UCSD-AML1 (cell line): ENCODE data around the gene SLC4A4.

ENCODE experiments used
- DNase-seq: peaks from one replicate; lab custom pipeline; 2025; ENCODE audit not compliant: unreplicated experiment; lab: John Stamatoyannopoulos, UW

SLC4A4 gene

GRCh38 chr4:71338846-71339593 is at the start of gene SLC4A4:
Gene SLC4A4, plus strand, starts transcription at chr4:71339020.
- DNase-seq: no peak

- no peak for DNase-seq
Observed at GRCh38 chr4:71290074-71290473, 48.7 kb upstream of the SLC4A4 start.

GRCh38 chr4:71290476-71290875 is 48.3 kb upstream of the SLC4A4 start:
- no peak for DNase-seq

GRCh38 chr4:71292228-71292627 is 46.6 kb upstream of the SLC4A4 start:
- no peak for DNase-seq

- no peak for DNase-seq
Observed at GRCh38 chr4:71293705-71294104, 45.1 kb upstream of the SLC4A4 start.

GRCh38 chr4:71294301-71294700 is 44.5 kb upstream of the SLC4A4 start:
- no peak for DNase-seq

DNA sequence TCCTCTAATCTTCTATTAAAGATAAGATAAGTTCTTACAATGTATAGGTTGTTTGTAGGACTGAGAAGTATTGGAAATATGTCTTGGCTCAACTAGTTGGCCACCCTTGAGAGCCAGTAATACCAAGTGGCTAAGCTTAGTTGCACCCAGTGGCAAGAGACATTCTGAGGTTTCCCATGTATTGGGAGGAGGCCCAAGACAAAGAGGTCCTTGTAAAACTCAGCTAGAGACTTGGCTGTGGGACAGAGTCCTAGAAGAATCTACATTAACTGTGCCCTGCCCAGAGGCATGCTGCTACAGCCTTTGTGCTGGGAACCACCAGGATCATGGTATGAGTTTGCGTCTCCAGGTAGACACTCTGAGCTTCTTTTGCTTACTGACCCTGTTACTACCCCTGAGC is 41.9 kb upstream of the SLC4A4 start:
- DNase-seq: no peak

- DNase-seq: no peak
Observed at GRCh38 chr4:71300362-71300761, 38.5 kb upstream of the SLC4A4 start.

GRCh38 chr4:71300964-71301363 is 37.9 kb upstream of the SLC4A4 start:
- DNase-seq: no peak

GRCh38 chr4:71303287-71303686 is 35.5 kb upstream of the SLC4A4 start:
- DNase-seq: no peak

- no peak for DNase-seq
Observed at GRCh38 chr4:71303850-71304249, 35.0 kb upstream of the SLC4A4 start.

DNA sequence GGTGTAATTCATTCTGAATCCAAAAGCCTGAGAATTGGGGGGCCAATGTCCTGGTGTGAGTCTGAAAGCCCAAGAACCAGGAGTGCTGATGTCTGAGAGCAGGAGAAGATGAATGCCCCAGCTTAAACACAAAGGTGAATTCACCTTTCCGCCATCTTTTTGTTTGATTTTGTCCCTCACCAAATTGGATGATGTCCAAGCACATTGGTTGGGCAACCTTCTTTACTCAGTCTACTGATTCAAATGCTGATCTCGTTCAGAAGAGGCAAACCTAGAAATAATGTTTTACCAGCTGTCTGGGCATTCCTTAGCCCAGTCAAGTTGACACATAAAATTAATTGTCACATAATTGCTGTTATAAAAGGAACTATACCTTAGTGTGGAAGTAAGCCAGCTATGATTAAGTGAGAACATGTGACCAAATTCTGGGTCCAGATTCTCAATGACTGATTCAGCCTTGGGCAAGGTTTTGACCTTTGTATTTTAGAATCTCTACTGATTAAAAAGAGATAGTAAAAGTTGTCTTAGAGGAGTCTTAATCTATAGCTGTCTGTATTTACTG is 34.5 kb upstream of the SLC4A4 start:
- DNase-seq: no peak

- no peak for DNase-seq
Observed at GRCh38 chr4:71307729-71308128, 31.1 kb upstream of the SLC4A4 start.

- DNase-seq: no peak
Observed at GRCh38 chr4:71322425-71322824, 16.4 kb upstream of the SLC4A4 start.

GRCh38 chr4:71333368-71333767 is 5.5 kb upstream of the SLC4A4 start:
- DNase-seq: no peak

GRCh38 chr4:71333960-71334359 is 4.9 kb upstream of the SLC4A4 start:
- DNase-seq: no peak

GRCh38 chr4:71334465-71334882 is 4.3 kb upstream of the SLC4A4 start:
- DNase-seq: no peak

DNA sequence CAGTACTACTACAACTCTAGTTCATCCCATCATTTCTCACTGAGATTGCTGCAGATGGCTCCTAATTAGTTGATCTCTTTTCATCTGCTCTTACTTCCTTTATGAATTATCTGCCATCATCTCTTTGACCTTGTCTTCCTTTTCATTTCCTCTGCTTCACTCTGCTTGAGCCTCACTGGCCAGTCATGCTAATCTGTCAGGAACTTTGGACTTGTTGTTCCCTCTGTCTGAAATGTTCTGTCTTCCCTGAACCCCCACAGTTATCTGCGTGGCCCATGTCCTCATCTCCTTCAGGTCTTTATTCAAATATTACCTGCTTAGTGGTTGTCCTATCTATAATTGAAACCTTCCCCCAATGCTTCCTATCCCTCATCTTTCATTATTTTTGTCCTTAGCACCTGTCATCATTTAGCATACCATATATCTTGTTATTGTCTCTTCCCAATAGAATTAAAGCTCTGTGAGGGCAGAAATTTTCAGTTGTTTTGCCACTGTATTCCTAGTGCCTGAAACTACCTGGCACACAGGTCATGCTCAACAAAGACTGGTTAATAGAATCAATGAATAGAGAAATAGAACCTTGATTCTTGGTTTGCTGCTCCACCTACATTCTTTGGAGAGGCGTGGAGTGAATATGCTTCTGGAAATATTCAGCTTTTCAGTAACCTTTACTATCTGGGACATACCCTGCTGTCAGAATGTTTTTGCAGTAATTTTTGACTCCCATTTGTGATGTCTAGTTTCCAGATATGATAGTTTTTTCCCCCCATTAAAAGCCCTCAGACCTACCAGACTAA is 5.0 kb downstream of the SLC4A4 start:
- no peak for DNase-seq

- no peak for DNase-seq
Observed at GRCh38 chr4:71346710-71347109, 7.9 kb downstream of the SLC4A4 start.

GRCh38 chr4:71348586-71348985 is 9.8 kb downstream of the SLC4A4 start:
- no peak for DNase-seq

DNA sequence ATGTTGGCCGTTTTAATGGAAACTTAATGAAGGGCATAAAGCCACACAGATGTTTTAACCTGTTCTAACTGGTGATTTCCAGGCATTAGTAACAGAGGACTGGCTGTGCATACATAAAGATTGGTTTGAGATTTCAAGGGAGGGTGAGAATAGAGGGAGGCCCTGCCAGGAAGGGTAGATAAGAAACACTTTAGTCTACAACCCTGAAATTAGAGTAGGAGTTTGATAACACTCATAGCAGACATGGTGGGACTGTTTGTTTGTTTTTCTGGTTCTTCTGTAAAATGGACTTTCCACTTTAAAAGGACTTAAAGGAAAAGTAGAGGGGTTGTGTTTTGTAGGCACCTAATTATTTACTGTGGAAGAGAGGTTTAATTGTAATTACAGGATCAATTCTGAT is 16.2 kb downstream of the SLC4A4 start:
- no peak for DNase-seq

DNA sequence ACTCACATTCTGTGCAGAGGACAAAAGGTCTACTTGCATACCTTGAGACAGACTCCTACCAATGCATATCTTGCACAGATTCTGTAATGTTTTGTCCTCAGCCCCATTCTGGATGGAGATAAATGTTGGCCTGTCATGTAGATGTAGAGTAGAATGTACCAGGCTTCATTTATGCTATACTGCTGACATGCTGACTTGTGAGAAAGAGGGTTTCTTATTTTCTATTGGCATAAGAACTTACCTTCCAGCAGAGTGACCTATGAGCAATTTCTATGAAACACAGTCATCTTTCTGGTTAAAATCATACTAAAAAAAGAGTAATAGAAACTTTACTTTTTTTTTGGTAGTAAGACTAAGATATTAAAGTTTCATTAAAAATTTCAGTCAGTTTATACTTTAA is 17.2 kb downstream of the SLC4A4 start:
- no peak for DNase-seq
